SHP77 treated with DMSO at 0.1 percent for 48 hours (cell line): ENCODE results near the gene EMC8.
"Not testable (repeated sequence)": the region's sequence is repeated elsewhere in the genome, so short reads cannot be mapped to it uniquely, and the experiment has no call there.

Source experiments
- DNase-seq: peaks from one replicate; lab custom pipeline; 2025; lab: John Stamatoyannopoulos, UW

The EMC8 gene

GRCh38 chr16:85799497-85800320, at the start of gene EMC8, which contains the start of gene COX4I1:
Gene EMC8, minus strand, starts transcription at chr16:85799544. Its CDS starts 249 bp downstream, at chr16:85799295.
Gene COX4I1, plus strand, starts transcription at chr16:85799695. Its CDS starts 1,511 bp downstream, at chr16:85801206.
- DNase-seq = peak; percentile 91

GRCh38 chr16:85848986-85849385, 49.6 kb upstream of the EMC8 start:
- DNase-seq = no peak

- no peak for DNase-seq
These were observed 48.6 kb upstream of the EMC8 start for GRCh38 chr16:85847681-85848601.

- DNase-seq = no peak
These were observed 47.7 kb upstream of the EMC8 start for GRCh38 chr16:85847036-85847435.

- no peak for DNase-seq
These were observed 47.1 kb upstream of the EMC8 start for GRCh38 chr16:85846461-85846860.

GRCh38 chr16:85845266-85845665, 45.9 kb upstream of the EMC8 start:
- DNase-seq = no peak

- no peak for DNase-seq
These were observed 45.4 kb upstream of the EMC8 start for GRCh38 chr16:85844786-85845185.

GRCh38 chr16:85844169-85844481, 44.8 kb upstream of the EMC8 start:
- DNase-seq = no peak

GRCh38 chr16:85843471-85844168, 44.3 kb upstream of the EMC8 start:
- DNase-seq = no peak

GRCh38 chr16:85842848-85843247, 43.5 kb upstream of the EMC8 start:
- no peak for DNase-seq

- no peak for DNase-seq
These were observed 43.1 kb upstream of the EMC8 start for GRCh38 chr16:85842435-85842834.

GRCh38 chr16:85840801-85841200, 41.5 kb upstream of the EMC8 start:
- DNase-seq = no peak

GRCh38 chr16:85840395-85840794, 41.1 kb upstream of the EMC8 start:
- DNase-seq = no peak

GRCh38 chr16:85839681-85840240, 40.4 kb upstream of the EMC8 start:
- no peak for DNase-seq

GRCh38 chr16:85838876-85839585, 39.7 kb upstream of the EMC8 start:
- DNase-seq = no peak

GRCh38 chr16:85838381-85838780, 39.0 kb upstream of the EMC8 start:
- no peak for DNase-seq

- DNase-seq = not testable (repeated sequence)
These were observed 38.3 kb upstream of the EMC8 start for GRCh38 chr16:85837654-85838053.

- no peak for DNase-seq
These were observed 37.6 kb upstream of the EMC8 start for GRCh38 chr16:85836706-85837582.

GRCh38 chr16:85835956-85836705, 36.8 kb upstream of the EMC8 start:
- DNase-seq = no peak
